Measurements from ENCODE around the gene EPHB2.
"Not testable (repeated sequence)": the region's sequence is repeated elsewhere in the genome, so short reads cannot be mapped to it uniquely, and the experiment has no call there.

The EPHB2 gene

GRCh38 chr1:22841860-22842281 lies 131.2 kb downstream of the EPHB2 start:
- Histone ChIP-seq H3K36me3 (ENCODE audit: control insufficient read depth, insufficient read depth, low read length) (no peaks in the 10 kb centered on the region), H3K4me3 (ENCODE audit: low read depth, low read length) (no peak overlapping the region), H3K27ac (ENCODE audit: low read depth, low read length) (no peak overlapping the region), H3K9ac (ENCODE audit: low read length) (no peak overlapping the region), H3K4me1 (ENCODE audit: control insufficient read depth, insufficient read depth, low read length) (0 out of 2 replicates have a peak, but pooled peaks cover 5% of the 10 kb centered on the region), H3K27me3 (ENCODE audit: control insufficient read depth, insufficient read depth, low read length) (no peaks in the 10 kb centered on the region), H3K9me3 (ENCODE audit: control insufficient read depth, insufficient read depth, low read depth, low read length) (no peaks in the 10 kb centered on the region)

GRCh38 chr1:22843441-22844183 lies 133.0 kb downstream of the EPHB2 start:
- not testable (repeated sequence) for H3K36me3 ChIP-seq (ENCODE audit: control insufficient read depth, insufficient read depth, low read length); H3K9ac ChIP-seq (ENCODE audit: low read length); H3K4me1 ChIP-seq (ENCODE audit: control insufficient read depth, insufficient read depth, low read length); H3K4me3 ChIP-seq (ENCODE audit: low read depth, low read length); H3K27ac ChIP-seq (ENCODE audit: low read depth, low read length); H3K27me3 ChIP-seq (ENCODE audit: control insufficient read depth, insufficient read depth, low read length); H3K9me3 ChIP-seq (ENCODE audit: control insufficient read depth, insufficient read depth, low read depth, low read length)

DNA sequence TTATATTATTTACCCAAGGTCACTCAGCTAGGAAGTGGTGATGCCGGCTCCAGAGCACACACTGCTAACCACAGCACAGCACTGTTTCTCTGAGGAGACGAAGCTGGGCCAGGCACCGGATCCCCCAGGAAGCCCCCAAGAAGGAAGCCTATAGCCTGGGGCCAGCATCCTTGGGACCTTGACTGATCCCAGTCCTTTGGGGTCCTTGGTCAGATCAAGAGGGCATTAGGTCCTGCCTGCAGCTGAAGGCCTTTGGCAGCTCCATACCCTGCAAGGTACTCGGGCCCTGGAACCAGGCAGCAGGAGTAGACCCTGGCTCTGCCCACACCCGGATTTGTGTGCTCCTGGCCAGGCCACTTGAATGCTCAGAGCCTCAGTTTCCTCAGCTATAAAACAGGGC lies 134.0 kb downstream of the EPHB2 start:
- H3K4me1 ChIP-seq (ENCODE audit: control insufficient read depth, insufficient read depth, low read length) = 0 out of 2 replicates have a peak, but pooled peaks cover 5% of the 10 kb centered on the region
- no peak overlapping the region for H3K9ac ChIP-seq (ENCODE audit: low read length)
- H3K4me3 ChIP-seq (ENCODE audit: low read depth, low read length) = no peak overlapping the region
- no peaks in the 10 kb centered on the region for H3K27me3 ChIP-seq (ENCODE audit: control insufficient read depth, insufficient read depth, low read length)
- no peak overlapping the region for H3K27ac ChIP-seq (ENCODE audit: low read depth, low read length)
- no peaks in the 10 kb centered on the region for H3K36me3 ChIP-seq (ENCODE audit: control insufficient read depth, insufficient read depth, low read length)
- no peaks in the 10 kb centered on the region for H3K9me3 ChIP-seq (ENCODE audit: control insufficient read depth, insufficient read depth, low read depth, low read length)

DNA sequence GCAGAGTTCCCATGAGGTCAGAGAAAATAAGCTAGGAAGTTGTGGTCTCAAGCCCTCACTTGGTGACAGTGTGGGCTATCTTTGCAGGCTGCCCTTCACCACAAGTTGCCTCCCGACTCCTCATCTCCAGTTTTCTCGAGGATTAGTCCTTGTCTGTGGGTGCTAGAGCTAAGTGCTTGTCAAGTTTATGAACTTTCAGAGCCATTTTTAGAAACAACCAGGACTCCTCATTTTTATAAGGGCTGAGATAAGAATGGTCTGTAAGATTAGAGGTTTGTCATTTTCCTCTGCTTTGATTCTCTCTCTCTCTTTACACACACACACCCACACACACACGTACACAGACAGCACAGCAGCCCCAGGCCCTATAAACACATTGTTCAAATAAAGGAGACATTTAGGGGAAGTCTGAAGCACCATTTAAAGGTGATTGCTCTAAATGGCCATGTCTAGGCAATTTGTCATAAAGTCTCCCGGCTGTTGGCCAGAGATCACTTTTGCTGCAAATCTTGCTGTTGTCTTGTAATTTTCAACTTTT lies 134.8 kb downstream of the EPHB2 start:
- Histone ChIP-seq H3K9me3 (ENCODE audit: control insufficient read depth, insufficient read depth, low read depth, low read length) (no peaks in the 10 kb centered on the region), H3K4me1 (ENCODE audit: control insufficient read depth, insufficient read depth, low read length) (0 out of 2 replicates have a peak, but pooled peaks cover 5% of the 10 kb centered on the region), H3K27ac (ENCODE audit: low read depth, low read length) (no peak overlapping the region), H3K36me3 (ENCODE audit: control insufficient read depth, insufficient read depth, low read length) (no peaks in the 10 kb centered on the region), H3K27me3 (ENCODE audit: control insufficient read depth, insufficient read depth, low read length) (no peaks in the 10 kb centered on the region), H3K9ac (ENCODE audit: low read length) (no peak overlapping the region), H3K4me3 (ENCODE audit: low read depth, low read length) (no peak overlapping the region)

GRCh38 chr1:22846458-22846857 lies 135.8 kb downstream of the EPHB2 start:
- H3K9ac ChIP-seq (ENCODE audit: low read length) = no peak overlapping the region

GRCh38 chr1:22847249-22847648 lies 136.6 kb downstream of the EPHB2 start:
- Histone ChIP-seq H3K9me3 (ENCODE audit: control insufficient read depth, insufficient read depth, low read depth, low read length) (no peaks in the 10 kb centered on the region), H3K36me3 (ENCODE audit: control insufficient read depth, insufficient read depth, low read length) (no peaks in the 10 kb centered on the region), H3K4me1 (ENCODE audit: control insufficient read depth, insufficient read depth, low read length) (0 out of 2 replicates have a peak, but pooled peaks cover 5% of the 10 kb centered on the region), H3K27ac (ENCODE audit: low read depth, low read length) (no peak overlapping the region), H3K4me3 (ENCODE audit: low read depth, low read length) (no peak overlapping the region), H3K9ac (ENCODE audit: low read length) (no peak overlapping the region), H3K27me3 (ENCODE audit: control insufficient read depth, insufficient read depth, low read length) (peaks cover 9% of the 10 kb centered on the region; the same call in 1 of the 2 replicates)

More at GRCh38 chr1:22846458-22846857, 135.8 kb downstream of the EPHB2 start:
- Histone ChIP-seq H3K9me3 (ENCODE audit: control insufficient read depth, insufficient read depth, low read depth, low read length) (no peaks in the 10 kb centered on the region), H3K4me1 (ENCODE audit: control insufficient read depth, insufficient read depth, low read length) (0 out of 2 replicates have a peak, but pooled peaks cover 5% of the 10 kb centered on the region), H3K27me3 (ENCODE audit: control insufficient read depth, insufficient read depth, low read length) (peaks cover 3% of the 10 kb centered on the region; the same call in 1 of the 2 replicates), H3K36me3 (ENCODE audit: control insufficient read depth, insufficient read depth, low read length) (no peaks in the 10 kb centered on the region), H3K4me3 (ENCODE audit: low read depth, low read length) (no peak overlapping the region), H3K27ac (ENCODE audit: low read depth, low read length) (no peak overlapping the region)

DNA sequence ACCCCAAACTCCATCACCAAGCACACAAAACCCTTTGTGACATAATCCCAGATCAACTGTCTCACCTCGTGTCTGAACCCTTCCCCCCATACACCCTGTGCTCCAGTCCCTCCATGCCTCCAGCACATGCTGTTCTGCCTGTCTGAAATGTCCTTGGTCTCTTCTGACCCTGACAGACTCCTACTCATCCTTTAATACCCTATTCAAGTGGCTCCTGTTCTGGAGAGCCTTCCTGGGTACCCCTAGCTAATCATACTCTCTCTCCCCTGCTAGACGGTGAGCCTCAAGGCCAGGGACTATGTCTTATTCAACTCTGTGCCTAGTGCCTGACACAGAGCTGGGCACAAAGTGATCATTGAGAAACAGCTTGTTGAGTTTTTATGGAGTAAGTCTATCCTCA lies 137.1 kb downstream of the EPHB2 start:
- Histone ChIP-seq H3K4me1 (ENCODE audit: control insufficient read depth, insufficient read depth, low read length) (0 out of 2 replicates have a peak, but pooled peaks cover 5% of the 10 kb centered on the region), H3K27ac (ENCODE audit: low read depth, low read length) (no peak overlapping the region), H3K27me3 (ENCODE audit: control insufficient read depth, insufficient read depth, low read length) (peaks cover 9% of the 10 kb centered on the region; the same call in 1 of the 2 replicates)

DNA sequence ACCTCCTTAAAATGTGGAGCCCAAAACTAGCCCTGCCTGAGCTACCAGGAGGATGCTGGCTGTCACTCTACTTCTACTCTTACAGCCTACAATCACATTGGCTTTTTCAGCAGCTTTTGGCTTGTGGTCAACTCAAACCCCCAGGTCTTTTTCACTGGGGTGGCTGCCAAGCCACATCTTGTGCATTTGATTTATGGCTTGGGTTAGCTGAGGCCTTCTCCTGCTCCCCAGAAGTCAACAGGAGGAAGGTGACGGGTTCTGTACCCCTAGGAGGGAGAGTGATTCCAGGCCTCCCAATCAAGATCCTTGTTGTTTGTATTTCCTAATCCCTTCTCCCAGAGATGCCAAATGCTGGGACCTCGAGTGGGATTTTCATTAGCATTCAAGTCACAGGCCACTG lies 137.8 kb downstream of the EPHB2 start:
- no peak overlapping the region for H3K4me3 ChIP-seq (ENCODE audit: low read depth, low read length)
- 0 out of 2 replicates have a peak, but pooled peaks cover 5% of the 10 kb centered on the region for H3K4me1 ChIP-seq (ENCODE audit: control insufficient read depth, insufficient read depth, low read length)
- H3K36me3 ChIP-seq (ENCODE audit: control insufficient read depth, insufficient read depth, low read length) = no peaks in the 10 kb centered on the region
- H3K9ac ChIP-seq (ENCODE audit: low read length) = no peak overlapping the region
- no peaks in the 10 kb centered on the region for H3K9me3 ChIP-seq (ENCODE audit: control insufficient read depth, insufficient read depth, low read depth, low read length)
- peaks cover 9% of the 10 kb centered on the region; the same call in 1 of the 2 replicates for H3K27me3 ChIP-seq (ENCODE audit: control insufficient read depth, insufficient read depth, low read length)
- H3K27ac ChIP-seq (ENCODE audit: low read depth, low read length) = no peak overlapping the region

More for the DNA sequence above, 137.1 kb downstream of the EPHB2 start:
- Histone ChIP-seq H3K9ac (ENCODE audit: low read length) (no peak overlapping the region), H3K4me3 (ENCODE audit: low read depth, low read length) (no peak overlapping the region), H3K9me3 (ENCODE audit: control insufficient read depth, insufficient read depth, low read depth, low read length) (no peaks in the 10 kb centered on the region), H3K36me3 (ENCODE audit: control insufficient read depth, insufficient read depth, low read length) (no peaks in the 10 kb centered on the region)

GRCh38 chr1:22849770-22850169 lies 139.1 kb downstream of the EPHB2 start:
- Histone ChIP-seq H3K36me3 (ENCODE audit: control insufficient read depth, insufficient read depth, low read length) (no peaks in the 10 kb centered on the region), H3K4me1 (ENCODE audit: control insufficient read depth, insufficient read depth, low read length) (peaks cover 8% of the 10 kb centered on the region; the same call in 1 of the 2 replicates), H3K4me3 (ENCODE audit: low read depth, low read length) (no peak overlapping the region), H3K27ac (ENCODE audit: low read depth, low read length) (no peak overlapping the region), H3K9ac (ENCODE audit: low read length) (no peak overlapping the region), H3K27me3 (ENCODE audit: control insufficient read depth, insufficient read depth, low read length) (peaks cover 9% of the 10 kb centered on the region; the same call in 1 of the 2 replicates), H3K9me3 (ENCODE audit: control insufficient read depth, insufficient read depth, low read depth, low read length) (no peaks in the 10 kb centered on the region)

GRCh38 chr1:22850281-22850680 lies 139.6 kb downstream of the EPHB2 start:
- Histone ChIP-seq H3K27me3 (ENCODE audit: control insufficient read depth, insufficient read depth, low read length) (peaks cover 9% of the 10 kb centered on the region; the same call in 1 of the 2 replicates), H3K4me3 (ENCODE audit: low read depth, low read length) (no peak overlapping the region), H3K9me3 (ENCODE audit: control insufficient read depth, insufficient read depth, low read depth, low read length) (no peaks in the 10 kb centered on the region), H3K4me1 (ENCODE audit: control insufficient read depth, insufficient read depth, low read length) (peaks cover 13% of the 10 kb centered on the region; the same call in 1 of the 2 replicates), H3K9ac (ENCODE audit: low read length) (no peak overlapping the region), H3K27ac (ENCODE audit: low read depth, low read length) (no peak overlapping the region), H3K36me3 (ENCODE audit: control insufficient read depth, insufficient read depth, low read length) (no peaks in the 10 kb centered on the region)

DNA sequence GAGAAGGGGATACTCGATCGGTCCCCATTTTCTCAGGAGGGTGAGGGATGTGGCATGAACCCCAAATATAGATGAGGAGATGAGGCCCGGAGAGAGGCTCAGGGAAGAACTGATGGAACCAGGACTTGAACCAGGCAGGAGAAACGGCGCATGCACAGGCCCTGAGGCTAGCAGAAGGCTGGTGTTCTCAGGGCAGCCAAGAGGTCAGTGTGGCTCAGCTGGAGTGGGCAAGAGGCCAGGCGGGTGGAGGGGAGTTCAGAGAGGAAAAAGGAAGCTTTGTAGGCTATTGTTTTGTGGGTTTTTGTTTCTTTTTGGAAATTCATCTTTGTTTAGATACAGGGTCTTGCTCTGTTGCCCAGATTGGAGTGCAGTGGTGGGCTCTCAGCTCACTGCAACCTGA lies 140.0 kb downstream of the EPHB2 start:
- Histone ChIP-seq H3K27me3 (ENCODE audit: control insufficient read depth, insufficient read depth, low read length) (peaks cover 9% of the 10 kb centered on the region; the same call in 1 of the 2 replicates), H3K36me3 (ENCODE audit: control insufficient read depth, insufficient read depth, low read length) (no peaks in the 10 kb centered on the region), H3K9me3 (ENCODE audit: control insufficient read depth, insufficient read depth, low read depth, low read length) (no peaks in the 10 kb centered on the region), H3K9ac (ENCODE audit: low read length) (no peak overlapping the region), H3K4me1 (ENCODE audit: control insufficient read depth, insufficient read depth, low read length) (peaks cover 14% of the 10 kb centered on the region; the same call in 1 of the 2 replicates), H3K4me3 (ENCODE audit: low read depth, low read length) (no peak overlapping the region), H3K27ac (ENCODE audit: low read depth, low read length) (no peak overlapping the region)
